K562 (cell line): ENCODE measurements around the gene RNF2. TPM values are rescaled to one million over a fixed set of nuclear protein-coding genes. Genes with fewer than 3 reads are reported as not detected.
A peak's percentile ranks its signal among the peaks of the same experiment; 100 is the strongest.

ENCODE experiments used
- CAMTA2 ChIP-seq: fragments of 250-450 bp; sonication (Bioruptor Pico); conservative IDR thresholded peaks from 2 replicates; pipeline ENCODE4 v1.5.1; 2022
- CCNT2 ChIP-seq: IDR thresholded peaks from 2 replicates; pipeline ENCODE4 v1.6.1; 2011; ENCODE audit warnings: borderline replicate concordance, low read depth, mild to moderate bottlenecking, moderate library complexity, mixed read lengths, low read length; ENCODE audit not compliant: insufficient read length; ENCODE audit errors: extremely low read depth
- CREB1 ChIP-seq, 2 experiments: sonication (generic) in 1 of 2; formaldehyde crosslinking in 1 of 2; IDR thresholded peaks; 2 replicates each; pipeline versions ENCODE4 v1.6.1 to v1.8.0; 2012 to 2022; ENCODE audit warnings: inconsistent platforms in 1 of 2, mild to moderate bottlenecking in 1 of 2, missing genetic modification reagents in 1 of 2, moderate library complexity in 1 of 2
- CTCFL ChIP-seq: IDR thresholded peaks from 2 replicates; pipeline ENCODE4 v1.6.1; 2011; ENCODE audit warnings: borderline replicate concordance, low read depth, mild to moderate bottlenecking, moderate library complexity, low read length; ENCODE audit not compliant: insufficient read depth, poor library complexity, severe bottlenecking
- DIDO1 ChIP-seq: fragments of 450-650 bp; IDR thresholded peaks from 2 replicates; pipeline ENCODE4 v1.6.1; 2016; ENCODE audit warnings: low read depth, missing biosample characterization, missing genetic modification characterization
- DMBX1 ChIP-seq: fragments of 250-450 bp; sonication (Bioruptor Pico); IDR thresholded peaks from 2 replicates; pipeline ENCODE4 v1.8.0; 2022; ENCODE audit warnings: inconsistent platforms, mild to moderate bottlenecking, moderate library complexity, borderline replicate concordance
- GABPB1 ChIP-seq: sonication (generic); formaldehyde crosslinking; IDR thresholded peaks from 2 replicates; pipeline ENCODE4 v1.8.0; 2022; ENCODE audit warnings: mild to moderate bottlenecking, missing genetic modification reagents
- HDAC8 ChIP-seq: fragments of 450-650 bp; IDR thresholded peaks from 2 replicates; pipeline ENCODE4 v1.6.1; 2016; ENCODE audit warnings: mild to moderate bottlenecking, missing genetic modification characterization, moderate library complexity, missing compliant biosample characterization
- HNRNPL ChIP-seq: fragments of 200-400 bp; formaldehyde crosslinking; IDR thresholded peaks from 2 replicates; pipeline ENCODE4 v1.6.1; 2017; ENCODE audit warnings: low read depth, mild to moderate bottlenecking, low read length
- JUNB ChIP-seq: fragments of 450-650 bp; formaldehyde crosslinking; conservative IDR thresholded peaks from 2 replicates; pipeline ENCODE4 v1.4.0; 2020; ENCODE audit warnings: mild to moderate bottlenecking
- MAFK ChIP-seq: IDR thresholded peaks from 2 replicates; pipeline ENCODE4 v1.6.1; 2011; ENCODE audit warnings: low read length, improper control_type of control experiment
- MED1 ChIP-seq: sonication (generic); formaldehyde crosslinking; IDR thresholded peaks from 2 replicates; pipeline ENCODE4 v1.8.1; 2023; ENCODE audit warnings: missing genetic modification reagents, borderline replicate concordance
- TAF15 ChIP-seq: fragments of 200-400 bp; formaldehyde crosslinking; IDR thresholded peaks from 2 replicates; pipeline ENCODE4 v1.6.1; 2017; ENCODE audit warnings: mild to moderate bottlenecking, low read depth, low read length, moderate library complexity
- TARDBP ChIP-seq: fragments of 450-650 bp; IDR thresholded peaks from 2 replicates; pipeline ENCODE4 v1.6.1; 2016
- TRIM25 ChIP-seq: fragments of 450-650 bp; IDR thresholded peaks from 2 replicates; pipeline ENCODE4 v1.7.0; 2016; ENCODE audit warnings: borderline replicate concordance
- ZNF224 ChIP-seq: sonication (generic); formaldehyde crosslinking; IDR thresholded peaks from 2 replicates; pipeline ENCODE4 v1.8.0; 2022; ENCODE audit warnings: mild to moderate bottlenecking, missing genetic modification reagents
- ZNF609 ChIP-seq: sonication (generic); formaldehyde crosslinking; IDR thresholded peaks from 2 replicates; pipeline ENCODE4 v1.8.1; 2023; ENCODE audit warnings: missing genetic modification reagents, mild to moderate bottlenecking, borderline replicate concordance
- polyA plus RNA-seq, 8 experiments: library from polyadenylated mRNA; depleted of rRNA in 4 of 8; stranded (reverse) in 5 of 8; unstranded in 3 of 8; fragments of >200 nt; fragmentation: Nextera tagmentation in 2 of 8; fragmentation: Illumina TruSeq in 1 of 8; extraction: Ambion mirVana in 2 of 8; extraction: Trizol in 1 of 8; gene quantifications; 2 replicates each; pipeline versions ENCODE4 v1.2.1 to v1.2.3, GENCODE V29; 2011 to 2014; ENCODE audit warnings: inconsistent platforms in 1 of 8, missing spikeins in 1 of 8
- total RNA-seq, 7 experiments: library from RNA; depleted of rRNA in 6 of 7; stranded (reverse); fragments of >200 nt in 6 of 7; fragmentation: Illumina TruSeq in 2 of 7; extraction: Trizol in 2 of 7; gene quantifications; 2 replicates each; pipeline versions ENCODE4 v1.2.1 to v1.2.3, GENCODE V29; 2011 to 2021; ENCODE audit warnings: low replicate concordance in 1 of 7

RNF2 gene
- total and polyA plus RNA-seq, 9 of the 15 experiments (the other 6 are each of a cell fraction or from before 2014, with no cell fraction given), result 7.1 to 66.5 (median 32.9) TPM

GRCh38 chr1:185044981-185045813 lies at the start of gene RNF2 (continued):
- TF ChIP-seq CAMTA2 (CRISPR knock-in tag) (0 out of 2 replicates have a peak, but pooled peaks have one; percentile 25), HDAC8 (tag) (peak; percentile 51; the same call in 1 of the 2 replicates), ZNF609 (CRISPR knock-in tag) (no peak), TARDBP (no peak), MED1 (CRISPR knock-in tag) (no peak), DMBX1 (no peak; the same call in 1 of the 2 replicates), CTCFL (no peak), ZNF224 (CRISPR knock-in tag) (no peak), JUNB (CRISPR knock-in tag) (no peak), CREB1 (IDR thresholded peaks at IDR 0.05) (peak; percentile 35; the same call in 1 of the 2 replicates), CREB1 (CRISPR knock-in tag; IDR thresholded peaks at IDR 0.05) (peak; percentile 65; the same call in 1 of the 2 replicates), GABPB1 (CRISPR knock-in tag) (0 out of 2 replicates have a peak, but pooled peaks have one; percentile 46), MAFK (no peak), DIDO1 (tag) (no peak), TRIM25 (no peak), HNRNPL (0 out of 2 replicates have a peak, but pooled peaks have one; percentile 10), CCNT2 (peak; percentile 74), TAF15 (no peak)
